ENCODE data around the gene ELF1.
"Not testable (repeated sequence)": the region's sequence is repeated elsewhere in the genome, so short reads cannot be mapped to it uniquely, and the experiment has no call there.

The ELF1 gene

GRCh38 chr13:40897053-40897452, 122.1 kb downstream of the ELF1 start:
- no peaks in the 10 kb centered on the region for H3K9me3 ChIP-seq (ENCODE audit: control insufficient read depth, low read length)
- H3K36me3 ChIP-seq (ENCODE audit: control insufficient read depth, insufficient read depth, low read length) = no peaks in the 10 kb centered on the region
- H3K4me1 ChIP-seq (ENCODE audit: control insufficient read depth, insufficient read depth, low read length) = no peaks in the 10 kb centered on the region
- H3K27ac ChIP-seq (ENCODE audit: insufficient read depth, low read depth, low read length, poor library complexity, severe bottlenecking) = no peak overlapping the region
- no peak overlapping the region for H3K4me3 ChIP-seq (ENCODE audit: insufficient read depth, low read depth, low read length)
- H3K27me3 ChIP-seq (ENCODE audit: control insufficient read depth, insufficient read depth, low read length, poor library complexity, severe bottlenecking) = no peaks in the 10 kb centered on the region

- Histone ChIP-seq H3K27ac (ENCODE audit: insufficient read depth, low read depth, low read length, poor library complexity, severe bottlenecking) (no peak overlapping the region), H3K9me3 (ENCODE audit: control insufficient read depth, low read length) (no peaks in the 10 kb centered on the region), H3K36me3 (ENCODE audit: control insufficient read depth, insufficient read depth, low read length) (no peaks in the 10 kb centered on the region), H3K4me1 (ENCODE audit: control insufficient read depth, insufficient read depth, low read length) (no peaks in the 10 kb centered on the region), H3K27me3 (ENCODE audit: control insufficient read depth, insufficient read depth, low read length, poor library complexity, severe bottlenecking) (no peaks in the 10 kb centered on the region), H3K4me3 (ENCODE audit: insufficient read depth, low read depth, low read length) (no peak overlapping the region)
- WGBS, 2 experiments = 82 to 92% methylated on average over 4 to 5 of the region's 5 CpGs
These were observed 123.6 kb downstream of the ELF1 start for GRCh38 chr13:40895227-40896184.

DNA sequence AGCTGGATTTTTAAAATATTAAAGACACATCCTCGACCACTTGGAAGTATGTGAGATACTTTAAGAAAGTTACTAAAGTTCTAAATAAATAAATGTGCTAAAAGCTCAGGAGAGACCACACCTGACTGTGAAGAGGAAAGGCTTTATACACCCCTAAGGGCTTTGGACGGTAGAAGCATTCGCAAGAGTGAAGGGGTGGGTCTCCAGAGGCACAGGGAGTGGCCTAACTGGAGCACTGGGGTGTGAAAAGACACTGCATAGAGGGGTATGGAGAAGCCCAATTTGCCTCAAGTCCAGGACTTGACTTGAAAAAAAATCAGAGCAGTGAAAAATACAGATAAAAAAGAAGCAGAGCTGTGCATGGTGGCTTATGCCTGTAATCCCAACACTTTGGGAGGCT, 125.5 kb downstream of the ELF1 start:
- WGBS, 2 experiments = 86 to 95% methylated on average over 2 to 3 of the region's 3 CpGs

GRCh38 chr13:40886017-40886416, 133.1 kb downstream of the ELF1 start:
- no peak overlapping the region for H3K27ac ChIP-seq (ENCODE audit: insufficient read depth, low read depth, low read length, poor library complexity, severe bottlenecking)
- H3K4me3 ChIP-seq (ENCODE audit: insufficient read depth, low read depth, low read length) = no peak overlapping the region
- H3K9me3 ChIP-seq (ENCODE audit: control insufficient read depth, low read length) = no peaks in the 10 kb centered on the region
- H3K27me3 ChIP-seq (ENCODE audit: control insufficient read depth, insufficient read depth, low read length, poor library complexity, severe bottlenecking) = no peaks in the 10 kb centered on the region
- 89% methylated on average over 2 to 3 of the region's 3 CpGs for WGBS, 2 experiments
- no peaks in the 10 kb centered on the region for H3K36me3 ChIP-seq (ENCODE audit: control insufficient read depth, insufficient read depth, low read length)
- H3K4me1 ChIP-seq (ENCODE audit: control insufficient read depth, insufficient read depth, low read length) = no peaks in the 10 kb centered on the region

More for the DNA sequence above, 125.5 kb downstream of the ELF1 start:
- not testable (repeated sequence) for H3K4me1 ChIP-seq (ENCODE audit: control insufficient read depth, insufficient read depth, low read length); H3K27me3 ChIP-seq (ENCODE audit: control insufficient read depth, insufficient read depth, low read length, poor library complexity, severe bottlenecking); H3K36me3 ChIP-seq (ENCODE audit: control insufficient read depth, insufficient read depth, low read length); H3K4me3 ChIP-seq (ENCODE audit: insufficient read depth, low read depth, low read length); H3K9me3 ChIP-seq (ENCODE audit: control insufficient read depth, low read length); H3K27ac ChIP-seq (ENCODE audit: insufficient read depth, low read depth, low read length, poor library complexity, severe bottlenecking)

DNA sequence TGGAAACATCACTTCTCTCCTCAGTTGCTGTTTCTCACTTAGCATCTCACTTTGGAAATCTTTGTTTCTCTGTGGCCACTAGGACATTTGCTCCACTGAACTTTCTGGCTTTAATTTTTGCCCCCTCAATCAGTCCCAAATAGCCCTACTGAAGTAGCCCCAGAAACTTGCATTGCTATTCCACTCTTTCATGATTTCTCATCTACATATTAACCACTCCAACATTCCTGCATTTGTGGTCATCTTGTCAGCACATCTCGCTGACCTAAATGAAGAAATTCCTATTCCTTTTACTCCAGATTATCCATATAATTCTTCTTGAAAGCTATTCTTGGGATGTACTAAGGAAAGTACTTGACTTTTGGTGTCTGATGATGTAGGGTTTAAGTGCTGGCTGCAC, 134.9 kb downstream of the ELF1 start:
- no CpG with 5 or more reads among the region's 1 CpG for WGBS, 2 experiments
- H3K27me3 ChIP-seq (ENCODE audit: control insufficient read depth, insufficient read depth, low read length, poor library complexity, severe bottlenecking); H3K4me3 ChIP-seq (ENCODE audit: insufficient read depth, low read depth, low read length); H3K9me3 ChIP-seq (ENCODE audit: control insufficient read depth, low read length); H3K36me3 ChIP-seq (ENCODE audit: control insufficient read depth, insufficient read depth, low read length); H3K27ac ChIP-seq (ENCODE audit: insufficient read depth, low read depth, low read length, poor library complexity, severe bottlenecking); H3K4me1 ChIP-seq (ENCODE audit: control insufficient read depth, insufficient read depth, low read length): not testable (repeated sequence)
